Endothelial cell of hepatic sinusoid (primary cell): ENCODE measurements around the gene PPFIA4.

Experiments used
- in situ Hi-C: cut with HindIII; loops from 2 replicates; pipeline ENCODE4 v1.10.0; 2017; ENCODE audit warnings: low sequenced_read_pairs

PPFIA4 gene

DNA sequence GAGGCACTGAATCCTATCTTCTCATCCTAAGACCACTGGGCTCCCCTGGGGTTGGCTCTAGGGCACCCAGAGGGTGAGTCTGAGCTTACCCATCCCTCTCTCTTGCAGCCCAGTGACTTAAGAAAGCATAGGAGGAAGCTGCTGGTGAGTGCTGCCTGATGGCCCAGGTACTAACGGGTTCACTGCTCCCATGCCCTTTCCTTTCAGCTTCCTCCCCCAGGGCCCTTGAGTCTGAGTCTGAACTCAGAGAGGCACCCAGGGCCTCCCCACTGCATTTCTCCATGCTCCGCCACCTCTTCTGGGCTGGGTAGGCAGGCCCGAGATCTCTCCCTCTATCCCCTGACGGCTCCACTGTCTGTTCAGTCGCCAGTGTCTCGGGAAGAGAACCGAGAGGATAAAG, 29.7 kb downstream of the PPFIA4 start:
- in situ Hi-C loops, result loop anchor here (5.0 kb wide), 1 partner anchor 46 kb away; no protein-coding TSS in a partner anchor

DNA sequence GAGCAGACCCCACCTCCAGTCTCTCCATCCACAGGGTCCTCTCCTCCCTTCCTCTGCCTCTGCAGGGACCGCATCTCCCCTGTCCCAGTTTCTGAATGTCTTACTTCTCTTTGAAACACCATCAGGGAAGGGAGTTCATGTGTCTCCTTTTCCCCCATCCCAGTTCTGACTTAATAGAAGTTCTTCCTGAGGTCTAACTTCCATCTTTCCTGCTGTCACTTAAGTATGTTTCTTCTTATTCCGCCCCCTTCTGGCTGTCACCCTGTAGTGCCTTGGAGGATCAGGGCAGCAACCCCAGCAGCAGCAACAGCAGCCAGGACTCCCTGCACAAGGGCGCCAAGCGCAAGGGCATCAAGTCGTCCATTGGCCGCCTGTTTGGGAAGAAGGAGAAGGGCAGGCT, 30.2 kb downstream of the PPFIA4 start:
- in situ Hi-C loops, result loop anchor here (5.0 kb wide), 1 partner anchor 46 kb away; no protein-coding TSS in a partner anchor

DNA sequence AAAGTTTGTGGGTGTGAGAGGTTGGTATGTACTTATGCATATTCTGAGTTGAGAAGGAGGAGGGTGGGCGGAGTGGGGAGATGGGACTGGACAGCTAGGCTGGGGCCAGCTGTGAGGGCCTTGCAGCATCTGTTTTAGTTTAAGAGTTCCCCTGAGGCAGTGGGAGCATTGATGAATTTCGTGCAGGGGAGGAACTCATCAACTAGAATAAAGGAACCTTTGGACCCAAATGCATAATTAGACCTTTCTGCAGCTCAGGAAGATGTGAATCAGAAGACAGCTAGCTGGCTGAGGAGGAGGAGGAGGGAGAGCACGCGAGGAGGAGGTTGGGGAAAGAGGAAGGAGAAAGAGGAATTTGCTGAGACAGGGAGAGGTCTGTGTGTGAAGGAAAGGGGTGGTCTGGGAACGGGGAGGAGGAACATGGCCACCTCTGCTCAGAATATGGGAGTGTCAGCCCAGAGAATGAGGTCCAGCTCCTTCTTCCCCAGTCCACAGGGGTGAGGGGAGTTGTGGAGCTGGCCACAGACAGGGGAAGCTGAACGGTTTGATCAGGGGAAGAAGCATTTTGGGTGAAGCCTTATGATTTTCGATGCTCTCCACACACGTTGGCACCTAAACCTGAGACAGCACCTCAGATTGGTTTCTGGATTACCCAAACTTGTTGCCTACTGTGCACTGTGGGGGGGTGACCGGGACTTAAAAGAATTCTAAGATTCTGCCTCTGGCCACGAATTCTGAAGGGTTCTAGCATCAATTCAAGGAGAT, 31.8 kb downstream of the PPFIA4 start:
- in situ Hi-C loops, result loop anchor here (5.0 kb wide), 1 partner anchor 44 kb away; no protein-coding TSS in a partner anchor

DNA sequence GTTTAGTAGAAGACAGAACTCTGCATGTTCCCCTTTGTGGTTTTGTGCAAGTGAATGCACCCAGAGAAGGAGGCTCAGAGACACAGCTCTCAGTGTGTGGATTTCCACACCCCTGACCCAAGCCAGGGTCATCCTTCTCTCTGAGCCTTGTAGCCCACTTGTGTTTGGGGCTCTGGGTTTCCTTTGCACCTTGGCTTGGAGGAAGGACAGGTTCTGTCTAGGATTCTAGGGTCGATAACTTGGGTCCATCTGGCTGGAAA, 32.3 kb downstream of the PPFIA4 start:
- in situ Hi-C loops, result loop anchor here (5.0 kb wide), 1 partner anchor 44 kb away; no protein-coding TSS in a partner anchor

DNA sequence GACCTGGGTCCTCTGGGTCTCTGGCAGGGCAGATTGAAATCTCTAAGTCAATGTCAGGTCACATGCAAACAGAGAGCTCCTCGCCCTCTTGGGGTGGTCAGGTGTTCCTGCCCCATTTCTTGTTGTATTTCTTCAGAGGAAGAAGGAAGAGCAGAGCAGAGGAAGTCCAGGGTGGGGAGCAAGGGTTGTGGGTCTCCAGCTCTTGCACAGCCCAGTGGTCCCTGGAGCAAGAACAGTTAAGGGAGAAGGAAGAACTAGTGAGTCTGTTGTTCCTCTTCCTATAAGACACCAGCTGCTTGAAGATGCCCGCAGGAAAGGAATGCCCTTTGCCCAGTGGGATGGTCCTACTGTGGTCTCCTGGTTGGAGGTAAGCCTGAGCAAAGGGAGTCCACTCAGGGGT, 33.2 kb downstream of the PPFIA4 start:
- in situ Hi-C loops, result loop anchor here (5.0 kb wide), 1 partner anchor 43 kb away; no protein-coding TSS in a partner anchor

- in situ Hi-C loops, result no loop called here
These were observed 33.8 kb downstream of the PPFIA4 start for GRCh38 chr1:203060115-203060514.

GRCh38 chr1:203063287-203063686, 37.0 kb downstream of the PPFIA4 start:
- in situ Hi-C loops, result no loop called here

GRCh38 chr1:203065191-203065590, 38.9 kb downstream of the PPFIA4 start:
- in situ Hi-C loops, result no loop called here

GRCh38 chr1:203065986-203066385, 39.7 kb downstream of the PPFIA4 start:
- in situ Hi-C loops, result no loop called here

- in situ Hi-C loops, result no loop called here
These were observed 40.7 kb downstream of the PPFIA4 start for GRCh38 chr1:203066965-203067364.

- in situ Hi-C loops, result no loop called here
These were observed 42.9 kb downstream of the PPFIA4 start for GRCh38 chr1:203069030-203069747.

- in situ Hi-C loops, result no loop called here
These were observed 45.8 kb downstream of the PPFIA4 start for GRCh38 chr1:203072002-203072602.

DNA sequence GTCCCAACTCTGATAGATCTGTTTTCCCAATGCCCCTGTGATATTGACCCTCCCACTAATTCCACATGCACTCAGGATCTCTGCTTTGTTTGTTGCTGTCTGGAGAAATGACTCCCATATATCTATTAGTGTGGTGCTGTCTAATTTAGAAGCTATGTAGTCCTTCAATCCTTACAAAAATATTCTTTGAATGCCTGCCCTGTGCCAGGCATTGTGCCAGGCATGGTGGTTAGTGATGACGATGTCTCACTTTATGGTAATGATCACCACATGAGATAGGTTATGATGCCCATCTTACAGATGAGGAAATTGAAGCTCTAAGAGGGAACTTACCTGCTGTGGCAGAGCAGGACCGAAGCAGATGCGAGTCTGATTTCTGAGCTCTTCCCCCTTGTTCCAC, 46.6 kb downstream of the PPFIA4 start:
- in situ Hi-C loops, result no loop called here

DNA sequence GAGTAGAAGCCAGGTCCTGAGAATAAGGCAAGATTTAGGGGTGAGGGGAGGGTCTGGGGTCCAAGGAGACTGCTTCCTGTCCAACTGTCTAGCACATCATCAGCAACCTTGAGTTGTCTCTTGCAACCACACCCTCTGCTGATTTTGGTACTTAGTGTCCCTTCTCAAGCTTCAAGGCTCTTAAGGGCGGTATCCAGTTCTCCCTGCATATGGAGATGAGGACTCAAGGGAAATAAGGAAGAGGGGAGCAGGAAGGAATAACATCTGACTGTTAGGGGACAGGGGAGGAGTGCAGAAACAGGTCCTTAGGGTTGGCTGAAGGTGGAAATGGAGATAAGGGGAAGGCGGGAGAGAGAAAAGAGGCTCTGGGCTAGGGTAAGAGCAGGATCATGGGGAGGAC, 47.2 kb downstream of the PPFIA4 start:
- in situ Hi-C loops, result no loop called here

DNA sequence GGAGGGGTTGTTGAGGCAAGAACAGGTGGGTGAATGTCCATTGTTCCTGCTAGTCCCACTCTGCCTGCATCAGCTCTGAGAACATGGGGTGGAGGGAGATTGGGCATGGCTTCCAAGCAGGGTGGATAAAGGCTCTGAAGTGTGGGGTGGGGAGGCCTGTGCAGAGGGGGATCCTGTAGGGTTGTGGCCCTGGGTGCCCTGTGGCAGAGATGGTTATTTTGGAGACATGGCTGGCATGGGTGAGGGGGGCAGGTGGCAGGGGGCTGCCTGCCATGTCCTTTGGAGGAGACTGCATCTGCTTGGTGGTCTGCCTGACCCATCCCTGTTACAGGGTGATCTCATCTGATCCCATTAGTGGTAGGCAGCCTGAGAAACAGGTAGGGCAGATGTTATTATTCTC, 48.3 kb downstream of the PPFIA4 start:
- in situ Hi-C loops, result no loop called here

- in situ Hi-C loops, result no loop called here
These were observed 49.1 kb downstream of the PPFIA4 start for GRCh38 chr1:203075236-203076030.

GRCh38 chr1:203076031-203076511, 49.8 kb downstream of the PPFIA4 start:
- in situ Hi-C loops, result no loop called here

- in situ Hi-C loops, result no loop called here
These were observed 51.1 kb downstream of the PPFIA4 start for GRCh38 chr1:203077367-203077766.

DNA sequence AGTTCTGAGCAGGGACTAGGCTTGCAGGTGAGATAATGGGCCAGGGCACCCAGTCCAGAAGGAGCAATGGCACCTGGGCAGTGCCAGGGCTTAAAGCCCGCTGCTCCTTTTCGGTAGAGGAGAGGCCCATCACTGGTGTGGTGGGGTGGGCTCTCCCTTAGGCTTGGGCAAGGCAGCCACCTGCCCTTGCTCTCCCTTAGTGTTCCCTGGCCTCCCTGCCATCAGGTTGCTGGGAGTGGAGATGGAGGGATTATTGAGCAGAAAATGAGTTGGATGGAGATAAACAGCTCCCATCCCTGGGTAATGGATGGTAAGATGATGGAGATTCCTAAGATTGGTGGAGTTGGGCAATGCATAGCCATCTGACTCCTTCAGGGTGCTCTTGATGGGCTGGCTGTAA, 51.7 kb downstream of the PPFIA4 start:
- in situ Hi-C loops, result no loop called here

GRCh38 chr1:203078478-203078877, 52.2 kb downstream of the PPFIA4 start:
- in situ Hi-C loops, result no loop called here

DNA sequence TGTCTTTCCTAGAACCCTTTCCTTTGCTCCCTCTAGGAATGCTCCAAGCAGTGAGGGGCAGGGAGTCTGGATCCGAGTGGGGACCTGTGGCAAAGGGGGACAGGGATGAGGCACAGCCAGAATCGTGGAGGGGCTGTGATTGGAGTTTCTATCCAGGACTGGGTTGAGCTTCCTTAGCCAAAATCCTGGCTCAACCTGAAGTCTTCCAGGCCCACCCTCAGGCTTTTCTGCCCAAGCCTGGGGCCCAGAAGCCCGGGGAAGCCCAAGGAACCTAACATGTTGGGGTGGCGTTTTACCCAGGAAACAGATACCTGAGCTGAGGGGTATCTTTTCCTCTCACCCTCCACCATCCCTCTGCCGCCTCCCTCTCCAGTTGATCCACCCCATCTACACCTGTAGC, 54.2 kb downstream of the PPFIA4 start:
- in situ Hi-C loops, result no loop called here
